IPS-15b (cell line): ENCODE data around the gene MSLN.
A peak's percentile ranks its signal among the peaks of the same experiment; 100 is the strongest.

Source experiments
- H3K27me3 ChIP-seq: one replicate; pipeline ENCODE4 v1.6.1; 2013; ENCODE audit warnings: low read length; ENCODE audit not compliant: control insufficient read depth, insufficient read depth
- H3K36me3 ChIP-seq: one replicate; pipeline ENCODE4 v1.6.1; 2013; ENCODE audit warnings: low read length; ENCODE audit not compliant: control insufficient read depth, insufficient read depth
- H3K4me1 ChIP-seq: one replicate; pipeline ENCODE4 v1.6.1; 2013; ENCODE audit warnings: mild to moderate bottlenecking, low read length; ENCODE audit not compliant: control insufficient read depth, insufficient read depth
- H3K4me3 ChIP-seq: one replicate; pipeline ENCODE4 v1.5.1; 2013; ENCODE audit warnings: low read depth, low read length
- H3K9ac ChIP-seq: one replicate; pipeline ENCODE4 v1.6.1; 2013; ENCODE audit warnings: low read depth, mild to moderate bottlenecking, low read length
- H3K9me3 ChIP-seq: one replicate; pipeline ENCODE4 v1.6.1; 2013; ENCODE audit warnings: mild to moderate bottlenecking, low read length; ENCODE audit not compliant: control insufficient read depth, insufficient read depth

Gene MSLN

DNA sequence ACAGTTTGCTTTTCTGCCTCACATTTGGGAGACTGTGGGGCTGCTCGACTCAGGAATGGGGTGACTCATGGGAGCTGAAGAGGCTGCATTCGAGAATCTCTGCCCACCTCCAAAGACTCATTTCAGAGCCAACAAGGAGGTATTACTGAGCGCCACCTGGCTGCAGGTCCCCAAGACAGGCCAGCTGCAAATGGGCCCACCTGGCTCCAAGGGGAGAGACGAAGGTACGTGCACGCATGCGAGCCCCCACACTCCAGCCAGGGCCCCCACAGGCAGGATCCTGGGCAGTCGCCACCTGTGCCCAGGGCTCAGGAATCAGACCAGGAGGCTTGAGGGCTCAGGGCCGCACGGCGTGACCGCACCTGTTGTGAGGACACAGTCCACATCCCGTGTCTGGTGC, 27.6 kb upstream of the MSLN start:
- no peaks in the 10 kb centered on the region for H3K9me3 ChIP-seq
- H3K27me3 ChIP-seq = no peaks in the 10 kb centered on the region
- peaks cover 41% of the 10 kb centered on the region for H3K36me3 ChIP-seq
- no peaks in the 10 kb centered on the region for H3K4me1 ChIP-seq
- H3K9ac ChIP-seq = no peak overlapping the region
- H3K4me3 ChIP-seq = no peak overlapping the region

DNA sequence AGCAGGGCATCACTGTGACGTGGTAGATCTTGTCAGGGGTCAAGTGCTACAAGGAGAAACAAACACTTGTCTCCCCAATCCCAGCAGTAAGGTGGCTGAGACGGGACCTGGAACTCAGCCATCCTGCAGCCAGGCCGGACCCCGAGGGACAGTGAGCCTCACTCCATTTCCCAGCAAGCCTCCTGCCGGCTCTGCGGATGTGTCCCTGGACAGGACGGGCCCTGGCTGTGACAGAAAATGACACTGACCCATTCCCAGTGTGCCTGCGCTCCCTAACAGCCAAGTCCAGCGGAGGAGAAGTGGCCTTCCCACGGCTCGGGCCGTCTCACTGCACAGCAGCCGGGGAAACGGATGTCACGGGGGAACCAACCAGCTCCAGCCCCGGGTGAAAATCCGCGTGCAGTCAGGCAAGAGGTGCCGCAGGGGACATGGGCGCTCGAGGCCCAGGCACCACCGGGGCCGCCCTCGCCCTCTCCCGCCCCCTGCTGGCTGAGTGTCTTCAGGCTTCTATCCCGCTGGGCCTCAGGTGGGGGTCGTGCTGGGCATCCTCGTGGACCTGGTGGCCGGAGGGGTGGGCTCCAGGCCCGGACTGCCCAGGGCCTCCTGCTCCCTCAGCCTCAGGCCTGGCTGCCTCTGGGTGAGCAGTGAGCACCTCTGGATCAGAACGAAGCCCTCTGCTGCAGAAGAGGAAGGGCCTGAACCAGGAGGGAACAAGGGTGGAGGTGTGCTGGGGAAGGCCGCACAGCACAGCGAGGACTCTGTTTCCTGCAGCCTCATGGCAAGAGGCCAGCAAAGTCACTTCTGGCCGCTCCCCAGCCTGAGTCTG, 26.9 kb upstream of the MSLN start:
- Histone ChIP-seq H3K36me3 (peaks cover 41% of the 10 kb centered on the region), H3K4me1 (no peaks in the 10 kb centered on the region)

DNA sequence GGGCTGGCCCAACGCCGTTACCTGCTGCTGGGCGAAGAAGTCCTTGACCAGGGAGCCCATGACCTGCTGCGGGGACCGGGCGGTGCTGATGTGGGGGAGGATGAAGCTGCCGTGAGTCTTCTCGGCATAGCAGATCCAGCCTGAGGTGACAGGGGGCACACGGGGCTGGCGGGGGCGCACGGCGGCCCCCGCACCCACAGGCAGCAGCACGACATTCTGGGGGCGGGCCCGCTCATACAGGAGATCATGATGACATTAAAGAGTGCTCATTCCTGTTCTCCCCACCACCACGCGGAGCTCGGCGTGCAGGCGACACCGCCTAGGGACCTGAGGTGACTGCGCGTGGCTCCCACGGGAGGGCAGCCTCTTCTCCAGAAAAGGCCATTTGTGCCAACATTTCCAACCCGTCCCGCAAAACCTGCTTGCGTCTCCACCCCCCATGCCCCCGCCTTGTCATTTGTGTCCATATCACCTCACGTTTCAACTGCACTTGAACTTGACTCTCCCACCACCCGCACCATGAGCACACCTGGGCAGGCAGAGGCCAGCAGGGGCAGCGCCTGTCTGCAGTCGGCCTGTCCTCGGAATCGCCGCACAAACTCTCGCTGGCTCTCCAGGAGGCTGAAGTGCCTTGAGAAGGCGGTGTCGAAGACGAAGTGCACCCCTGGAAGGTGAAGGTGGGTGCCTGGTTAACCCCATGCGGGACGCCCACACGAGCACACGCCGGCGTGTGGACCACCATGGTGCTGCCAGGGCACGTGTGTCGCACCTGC, 26.1 kb upstream of the MSLN start:
- Histone ChIP-seq H3K9me3 (no peaks in the 10 kb centered on the region), H3K4me3 (no peak overlapping the region), H3K36me3 (peaks cover 41% of the 10 kb centered on the region), H3K9ac (no peak overlapping the region), H3K4me1 (no peaks in the 10 kb centered on the region), H3K27me3 (no peaks in the 10 kb centered on the region)

More for the DNA sequence above, 26.9 kb upstream of the MSLN start:
- no peak overlapping the region for H3K4me3 ChIP-seq
- H3K9me3 ChIP-seq = no peaks in the 10 kb centered on the region
- no peak overlapping the region for H3K9ac ChIP-seq
- H3K27me3 ChIP-seq = no peaks in the 10 kb centered on the region

GRCh38 chr16:734981-735881, 25.3 kb upstream of the MSLN start:
- Histone ChIP-seq H3K9me3 (no peaks in the 10 kb centered on the region), H3K36me3 (peaks cover 41% of the 10 kb centered on the region), H3K9ac (no peak overlapping the region), H3K27me3 (no peaks in the 10 kb centered on the region), H3K4me3 (no peak overlapping the region), H3K4me1 (peaks cover 3% of the 10 kb centered on the region)

DNA sequence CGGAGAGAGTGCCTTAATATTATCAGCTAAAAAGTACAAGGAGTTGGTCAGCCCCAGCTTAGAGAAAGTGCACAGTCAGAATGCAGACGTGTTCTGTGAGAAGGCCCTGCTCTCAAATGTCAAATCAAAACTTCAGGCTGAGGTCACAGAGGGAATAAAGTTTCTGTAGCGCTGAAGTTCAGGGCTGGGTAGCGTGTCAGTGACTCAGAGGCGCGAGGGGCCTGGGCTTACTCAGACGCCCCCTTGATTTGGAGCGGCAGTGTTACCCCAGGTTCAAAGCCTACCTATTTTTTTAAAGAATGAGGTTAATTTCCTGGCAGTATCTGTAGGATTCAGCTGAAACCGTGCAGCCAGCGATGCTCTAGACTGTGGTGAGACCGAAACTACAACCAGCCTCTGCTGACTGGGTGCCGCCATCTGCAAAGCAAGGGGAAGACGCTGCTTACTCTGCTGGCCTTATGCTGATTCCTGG, 24.5 kb upstream of the MSLN start:
- Histone ChIP-seq H3K4me3 (no peak overlapping the region), H3K36me3 (peaks cover 37% of the 10 kb centered on the region), H3K27me3 (no peaks in the 10 kb centered on the region), H3K9ac (no peak overlapping the region), H3K9me3 (no peaks in the 10 kb centered on the region), H3K4me1 (peaks cover 3% of the 10 kb centered on the region)

DNA sequence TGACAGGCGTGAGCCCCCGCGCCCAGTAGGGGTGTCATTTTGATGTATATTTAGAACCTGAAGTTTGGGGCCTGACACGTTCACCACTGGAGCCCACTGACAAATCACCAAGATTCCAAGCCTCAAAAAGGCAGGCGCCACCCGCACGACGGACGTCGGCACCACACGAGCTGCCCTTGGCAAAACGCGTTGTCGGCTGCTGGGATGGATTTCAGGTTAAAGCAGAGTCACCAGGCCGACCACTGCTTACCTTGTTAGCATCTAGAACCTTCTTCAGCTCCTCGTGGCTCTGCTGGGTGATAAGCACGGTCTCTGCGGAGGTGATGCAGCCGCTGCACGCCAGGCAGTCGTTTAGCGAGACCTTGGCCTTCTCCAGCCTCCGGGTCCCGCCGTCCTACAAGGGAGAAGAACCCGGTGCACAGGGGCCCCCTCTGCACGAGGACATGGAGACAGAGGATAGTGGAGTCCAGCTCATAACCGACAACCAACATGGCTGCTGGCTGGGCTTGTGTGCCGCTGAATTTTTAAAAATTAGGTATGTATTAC, 23.5 kb upstream of the MSLN start:
- no peak overlapping the region for H3K9ac ChIP-seq
- H3K4me3 ChIP-seq = no peak overlapping the region
- H3K9me3 ChIP-seq = no peaks in the 10 kb centered on the region
- H3K27me3 ChIP-seq = no peaks in the 10 kb centered on the region
- peaks cover 3% of the 10 kb centered on the region for H3K4me1 ChIP-seq
- peaks cover 35% of the 10 kb centered on the region for H3K36me3 ChIP-seq

GRCh38 chr16:739560-740458, 20.7 kb upstream of the MSLN start:
- Histone ChIP-seq H3K9ac (peak overlapping the region; percentile 76), H3K27me3 (no peaks in the 10 kb centered on the region), H3K9me3 (no peaks in the 10 kb centered on the region), H3K36me3 (peaks cover 15% of the 10 kb centered on the region), H3K4me3 (peak overlapping the region; percentile 72), H3K4me1 (peaks cover 3% of the 10 kb centered on the region)

DNA sequence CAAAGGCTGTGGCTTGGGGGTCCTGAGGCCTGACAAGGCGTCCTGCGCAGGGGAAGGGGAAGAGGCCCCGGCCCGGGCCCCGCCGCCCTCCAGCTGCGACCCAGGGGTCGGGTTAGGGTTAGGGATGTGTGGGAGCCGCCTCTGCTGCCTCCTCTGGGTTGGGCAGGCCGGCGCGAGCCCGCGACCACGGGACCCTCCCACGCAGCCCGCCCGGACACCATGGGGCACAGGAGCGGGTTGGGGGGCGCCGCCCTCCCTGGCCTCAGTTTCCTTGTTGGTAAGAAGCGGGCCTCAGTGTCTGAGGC, 20.1 kb upstream of the MSLN start:
- H3K36me3 ChIP-seq = peaks cover 10% of the 10 kb centered on the region

GRCh38 chr16:740764-741505, 19.6 kb upstream of the MSLN start, which contains the start of gene CIAO3:
Gene CIAO3 (minus strand): TSS chr16:740997. CDS start chr16:740985, 12 bp downstream.
- Histone ChIP-seq H3K36me3 (peaks cover 6% of the 10 kb centered on the region), H3K4me1 (peaks cover 3% of the 10 kb centered on the region), H3K27me3 (no peaks in the 10 kb centered on the region), H3K4me3 (peak within 1 kb of the TSS; percentile 74), H3K9me3 (no peaks in the 10 kb centered on the region), H3K9ac (peak within 1 kb of the TSS; percentile 88)

More for the DNA sequence above, 20.1 kb upstream of the MSLN start:
- Histone ChIP-seq H3K4me1 (peaks cover 3% of the 10 kb centered on the region), H3K27me3 (no peaks in the 10 kb centered on the region), H3K9me3 (no peaks in the 10 kb centered on the region), H3K9ac (peak overlapping the region; percentile 76), H3K4me3 (peak overlapping the region; percentile 72)

- Histone ChIP-seq H3K4me3 (no peak overlapping the region), H3K36me3 (no peaks in the 10 kb centered on the region), H3K9ac (no peak overlapping the region), H3K9me3 (no peaks in the 10 kb centered on the region), H3K4me1 (peaks cover 3% of the 10 kb centered on the region), H3K27me3 (no peaks in the 10 kb centered on the region)
These were observed 18.4 kb upstream of the MSLN start for GRCh38 chr16:741986-742629.
